Smooth muscle cell (in vitro differentiated cells): ENCODE results near the gene HCAR2. TPM values are rescaled to one million over a fixed set of nuclear protein-coding genes. Genes with fewer than 3 reads are reported as not detected.

Source experiments
- DNase-seq: peaks from one replicate; lab custom pipeline; 2025; ENCODE audit not compliant: unreplicated experiment; lab: John Stamatoyannopoulos, UW
- H2AFZ ChIP-seq: fragments of 200-600 bp; sonication (generic); 2 replicates; pipeline ENCODE4 v1.6.0; 2016; ENCODE audit warnings: antibody characterized with exemption, low read depth, mild to moderate bottlenecking
- H3F3A ChIP-seq: fragments of 200-600 bp; sonication (generic); 2 replicates; pipeline ENCODE4 v1.6.0; 2017; ENCODE audit warnings: antibody characterized with exemption, low read depth
- H3K27ac ChIP-seq: fragments of 200-600 bp; sonication (generic); 2 replicates; pipeline ENCODE4 v1.5.1; 2016; ENCODE audit warnings: low read depth, mild to moderate bottlenecking
- H3K27me3 ChIP-seq: fragments of 200-600 bp; sonication (generic); 2 replicates; pipeline ENCODE4 v1.6.1; 2016; ENCODE audit warnings: low read depth, mild to moderate bottlenecking
- H3K36me3 ChIP-seq: fragments of 200-600 bp; sonication (generic); 2 replicates; pipeline ENCODE4 v1.5.1; 2016; ENCODE audit warnings: low read depth
- H3K4me1 ChIP-seq: fragments of 200-600 bp; sonication (generic); 2 replicates; pipeline ENCODE4 v1.5.1; 2016; ENCODE audit warnings: low read depth
- H3K4me2 ChIP-seq: fragments of 200-600 bp; sonication (generic); 2 replicates; pipeline ENCODE4 v1.6.0; 2016; ENCODE audit warnings: mild to moderate bottlenecking
- H3K4me3 ChIP-seq: fragments of 200-600 bp; sonication (generic); 2 replicates; pipeline ENCODE4 v1.5.1; 2016; ENCODE audit warnings: mild to moderate bottlenecking
- H3K79me2 ChIP-seq: fragments of 200-600 bp; sonication (generic); 2 replicates; pipeline ENCODE4 v1.6.0; 2016; ENCODE audit warnings: low read depth, mild to moderate bottlenecking
- H3K9ac ChIP-seq: fragments of 200-600 bp; sonication (generic); 2 replicates; pipeline ENCODE4 v1.6.0; 2016; ENCODE audit warnings: low read depth
- H3K9me3 ChIP-seq: fragments of 200-600 bp; sonication (generic); replicated peaks from 2 replicates; pipeline ENCODE4 v1.5.1; 2016; ENCODE audit warnings: low read depth
- H4K20me1 ChIP-seq: fragments of 200-600 bp; sonication (generic); 2 replicates; pipeline ENCODE4 v1.6.0; 2016; ENCODE audit warnings: low read depth
- WGBS: methylation state at CpG from one replicate; pipeline ENCODE4 v1.1.7; 2016; ENCODE audit warnings: low lambda C conversion rate; 5-methylcytosine and 5-hydroxymethylcytosine counted together
- polyA plus RNA-seq: library from polyadenylated mRNA; unstranded; fragments of >200 nt; fragmentation: Nextera tagmentation; extraction: Ambion mirVana; gene quantifications from 2 replicates; pipeline ENCODE4 v1.2.1, GENCODE V29; 2016
- total RNA-seq: library from RNA; depleted of rRNA; stranded (reverse); fragments of >200 nt; gene quantifications from 2 replicates; pipeline ENCODE4 v1.2.3, GENCODE V29; 2014
- TF ChIP-seq, protein P1 (sequence below): fragments of 200-600 bp; sonication (generic); IDR thresholded peaks from 2 replicates; pipeline ENCODE4 v1.5.1; 2017; ENCODE audit warnings: borderline replicate concordance, mild to moderate bottlenecking, antibody characterized with exemption; ENCODE audit not compliant: insufficient read depth, poor library complexity, severe bottlenecking

HCAR2 gene
- total and polyA plus RNA-seq, 2 experiments from 2014 or later = 0.63 to 2.0 TPM

DNA sequence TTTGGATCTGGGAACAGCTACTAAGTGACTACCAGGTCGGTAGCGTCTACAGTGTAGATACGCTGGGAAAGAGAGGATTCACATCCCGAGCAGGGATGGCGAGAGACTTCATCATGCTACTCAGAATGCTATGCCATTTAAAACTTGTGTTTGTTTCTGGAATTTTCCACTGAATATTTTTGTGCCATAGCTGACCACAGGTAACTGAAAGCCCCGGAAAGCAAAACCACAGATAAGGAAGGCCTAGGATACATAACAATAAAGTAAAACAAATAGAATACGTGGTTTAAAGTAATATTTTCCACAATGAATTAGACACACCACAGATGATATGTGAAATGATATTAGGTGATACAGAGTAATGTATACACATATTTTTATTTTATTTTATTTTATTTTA lies 35.4 kb upstream of the HCAR2 start:
- Histone ChIP-seq H3F3A (no peaks in the 10 kb centered on the region), H3K27me3 (no peaks in the 10 kb centered on the region), H3K36me3 (no peaks in the 10 kb centered on the region), H3K4me2 (no peak overlapping the region), H3K9ac (no peak overlapping the region), H3K79me2 (no peaks in the 10 kb centered on the region), H3K4me3 (no peak overlapping the region), H3K4me1 (no peaks in the 10 kb centered on the region), H4K20me1 (no peaks in the 10 kb centered on the region), H3K9me3 (no peaks in the 10 kb centered on the region), H2AFZ (no peak overlapping the region), H3K27ac (no peak overlapping the region)
- TF ChIP-seq, protein P1, sequence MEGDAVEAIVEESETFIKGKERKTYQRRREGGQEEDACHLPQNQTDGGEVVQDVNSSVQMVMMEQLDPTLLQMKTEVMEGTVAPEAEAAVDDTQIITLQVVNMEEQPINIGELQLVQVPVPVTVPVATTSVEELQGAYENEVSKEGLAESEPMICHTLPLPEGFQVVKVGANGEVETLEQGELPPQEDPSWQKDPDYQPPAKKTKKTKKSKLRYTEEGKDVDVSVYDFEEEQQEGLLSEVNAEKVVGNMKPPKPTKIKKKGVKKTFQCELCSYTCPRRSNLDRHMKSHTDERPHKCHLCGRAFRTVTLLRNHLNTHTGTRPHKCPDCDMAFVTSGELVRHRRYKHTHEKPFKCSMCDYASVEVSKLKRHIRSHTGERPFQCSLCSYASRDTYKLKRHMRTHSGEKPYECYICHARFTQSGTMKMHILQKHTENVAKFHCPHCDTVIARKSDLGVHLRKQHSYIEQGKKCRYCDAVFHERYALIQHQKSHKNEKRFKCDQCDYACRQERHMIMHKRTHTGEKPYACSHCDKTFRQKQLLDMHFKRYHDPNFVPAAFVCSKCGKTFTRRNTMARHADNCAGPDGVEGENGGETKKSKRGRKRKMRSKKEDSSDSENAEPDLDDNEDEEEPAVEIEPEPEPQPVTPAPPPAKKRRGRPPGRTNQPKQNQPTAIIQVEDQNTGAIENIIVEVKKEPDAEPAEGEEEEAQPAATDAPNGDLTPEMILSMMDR = no peak
- no peak for DNase-seq
- 94% methylated on average over 7 of the region's 7 CpGs for WGBS

DNA sequence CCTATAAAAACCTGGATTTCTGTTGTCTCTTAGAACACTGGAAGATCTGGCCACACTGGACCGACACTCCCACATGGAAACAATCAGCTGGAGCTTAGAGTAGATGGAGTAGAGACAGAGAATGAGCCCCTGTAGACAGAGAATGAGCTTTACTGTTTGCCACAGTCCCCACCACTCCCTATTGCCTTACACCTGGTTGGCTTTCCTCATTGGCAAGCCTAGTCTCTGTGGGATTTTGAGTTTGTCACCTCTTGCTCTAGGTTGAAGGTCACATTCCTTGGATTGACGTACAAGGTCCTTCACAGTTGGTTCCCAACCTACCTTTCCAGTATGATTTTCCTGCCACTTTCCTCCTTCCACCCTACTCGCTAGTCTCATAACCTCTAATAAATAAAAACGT lies 29.5 kb upstream of the HCAR2 start:
- 95% methylated on average over 4 of the region's 4 CpGs for WGBS
- Histone ChIP-seq H3K4me2 (no peak overlapping the region), H3K9ac (no peak overlapping the region), H3K36me3 (no peaks in the 10 kb centered on the region), H3K4me1 (no peaks in the 10 kb centered on the region), H2AFZ (no peak overlapping the region), H3K4me3 (no peak overlapping the region), H4K20me1 (no peaks in the 10 kb centered on the region), H3K27me3 (no peaks in the 10 kb centered on the region), H3K9me3 (no peaks in the 10 kb centered on the region), H3K27ac (no peak overlapping the region), H3F3A (no peaks in the 10 kb centered on the region), H3K79me2 (no peaks in the 10 kb centered on the region)
- TF ChIP-seq, protein P1 = no peak
- no peak for DNase-seq

DNA sequence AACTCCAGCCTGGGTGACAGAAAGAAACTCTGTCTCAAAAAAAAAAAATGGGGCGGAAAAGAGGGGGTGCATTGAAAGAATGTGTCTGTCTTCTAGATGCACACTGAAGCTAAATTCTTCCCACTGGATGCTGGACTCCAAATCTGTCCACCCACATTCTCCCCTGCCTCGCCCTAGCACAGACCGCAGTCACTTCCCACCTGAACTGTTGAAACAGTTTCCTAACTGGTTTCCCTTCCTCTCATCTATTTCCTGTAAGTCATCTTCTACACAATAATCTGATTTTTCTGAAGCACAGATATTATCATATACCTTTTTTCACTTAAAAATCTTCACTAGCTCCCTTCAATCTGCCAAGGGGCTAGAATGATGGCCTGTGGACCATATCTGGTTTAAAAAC lies 29.0 kb upstream of the HCAR2 start:
- TF ChIP-seq, protein P1 = no peak
- H3K9ac ChIP-seq = no peak overlapping the region
- no peaks in the 10 kb centered on the region for H4K20me1 ChIP-seq
- H3K27ac ChIP-seq = no peak overlapping the region
- H3K79me2 ChIP-seq = no peaks in the 10 kb centered on the region
- no peak overlapping the region for H3K4me2 ChIP-seq
- no peaks in the 10 kb centered on the region for H3K27me3 ChIP-seq
- no peaks in the 10 kb centered on the region for H3K4me1 ChIP-seq
- H3K36me3 ChIP-seq = no peaks in the 10 kb centered on the region
- no peaks in the 10 kb centered on the region for H3K9me3 ChIP-seq
- WGBS = 92% methylated on average over 3 of the region's 3 CpGs
- H3K4me3 ChIP-seq = no peak overlapping the region
- no peak overlapping the region for H2AFZ ChIP-seq
- DNase-seq = no peak
- no peaks in the 10 kb centered on the region for H3F3A ChIP-seq

DNA sequence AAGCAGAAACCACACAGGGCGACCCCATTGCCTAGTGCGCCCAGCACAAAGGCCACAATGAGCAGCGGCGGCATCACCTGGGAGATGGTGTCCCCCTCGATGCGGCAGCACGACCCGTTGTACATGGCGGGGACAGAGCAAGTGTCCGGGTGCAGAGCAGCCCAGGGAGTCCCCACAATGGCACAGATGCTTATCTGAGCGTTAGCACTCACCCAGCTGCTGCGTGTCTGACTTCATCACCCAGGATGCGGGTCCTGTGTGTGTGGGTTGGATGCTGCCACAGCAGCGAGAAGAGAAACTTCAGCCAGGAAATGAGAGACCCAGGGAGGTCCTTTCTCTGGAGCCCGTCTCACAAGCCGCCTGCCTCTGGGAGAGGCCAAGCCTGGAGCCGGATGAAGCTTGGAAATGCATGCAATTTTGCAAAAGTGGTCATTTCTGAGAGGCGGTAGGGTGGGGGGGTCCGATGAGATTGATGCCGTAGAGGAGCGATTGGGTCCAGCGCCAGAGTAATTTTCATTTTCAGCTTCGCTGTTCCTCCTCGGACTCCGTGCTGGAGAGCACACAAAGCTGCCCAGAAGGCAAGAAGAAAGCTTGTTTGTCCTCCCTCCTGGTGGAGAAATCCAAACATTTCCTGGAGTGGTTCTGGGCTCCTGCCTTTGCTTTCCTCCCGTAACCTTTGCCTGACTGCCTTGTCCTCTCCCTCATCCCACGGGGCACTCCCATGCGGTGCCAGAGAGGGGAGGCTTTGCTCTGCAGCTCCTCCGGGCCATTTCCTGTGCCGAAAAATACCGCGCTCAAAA lies 27.3 kb upstream of the HCAR2 start, which contains the start of gene HCAR1:
Gene HCAR1, minus strand, starts transcription at position 630 of the 800 bp plus-strand sequence. Its CDS starts 505 bp downstream, at position 125.
- DNase-seq = no peak
- Histone ChIP-seq H4K20me1 (no peaks in the 10 kb centered on the region), H3K9me3 (no peaks in the 10 kb centered on the region), H2AFZ (no peak within 1 kb of the TSS), H3K4me2 (no peak within 1 kb of the TSS), H3K27ac (no peak within 1 kb of the TSS), H3K27me3 (no peaks in the 10 kb centered on the region), H3K9ac (no peak within 1 kb of the TSS), H3K79me2 (no peaks in the 10 kb centered on the region), H3K4me3 (no peak within 1 kb of the TSS), H3F3A (no peaks in the 10 kb centered on the region), H3K36me3 (no peaks in the 10 kb centered on the region), H3K4me1 (no peaks in the 10 kb centered on the region)
- TF ChIP-seq, protein P1 = no peak
- WGBS = 90% methylated on average over 32 of the region's 32 CpGs
